GM13976 (cell line): Measurements from ENCODE around the gene SHE.
A peak's percentile ranks its signal among the peaks of the same experiment; 100 is the strongest.

Source experiments
- DNase-seq: peaks from one replicate; pipeline ENCODE4 v3.0.0; 2012; ENCODE audit warnings: low spot score
- in situ Hi-C: fragments of 300-500 bp; cut with MboI; formaldehyde crosslinking; loops from one replicate; pipeline ENCODE4 v1.12.0; 2022; ENCODE audit warnings: low sequenced_read_pairs, mixed read lengths, inconsistent platforms; ENCODE audit not compliant: unreplicated experiment
- TF ChIP-seq, protein P1 (sequence below): IDR thresholded peaks from 2 replicates; pipeline ENCODE4 v1.5.1; 2012; ENCODE audit warnings: borderline replicate concordance, mild to moderate bottlenecking; ENCODE audit not compliant: insufficient read depth; ENCODE audit errors: extremely low read depth, missing control alignments, control extremely low read depth

Gene SHE

DNA sequence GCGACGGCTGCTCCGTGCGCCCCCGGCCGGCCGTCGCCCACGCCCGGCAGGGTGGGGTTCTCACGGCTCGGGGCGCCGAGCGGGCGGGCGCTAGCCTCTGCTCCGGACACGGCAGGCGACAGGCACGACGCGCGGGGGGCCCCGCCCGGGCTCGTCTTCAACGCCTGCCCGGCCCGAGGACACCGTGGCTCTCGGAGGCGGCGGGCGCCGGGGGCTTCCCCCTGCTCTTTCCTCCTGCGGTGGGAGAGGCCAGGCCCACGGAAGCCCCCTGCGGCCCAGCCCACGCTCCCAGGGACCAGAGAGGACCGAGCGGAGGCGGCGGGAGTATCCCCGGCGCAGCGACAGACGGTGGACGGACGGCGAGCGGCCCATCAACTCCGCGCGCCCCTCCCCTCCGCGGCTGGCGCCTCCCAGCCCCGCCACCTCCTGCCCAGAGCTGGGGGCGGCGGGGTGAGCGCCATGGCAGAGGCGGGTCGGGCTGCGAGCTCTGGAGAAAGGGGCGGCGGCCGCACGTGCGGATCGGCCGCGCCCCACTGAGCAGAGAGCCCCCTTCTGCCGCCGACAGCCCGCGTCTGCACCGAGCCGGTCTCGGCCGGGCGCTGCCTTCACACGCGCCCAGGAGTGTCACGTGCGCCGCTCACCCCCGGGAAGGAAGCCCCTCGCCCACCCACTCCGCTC, at the start of gene SHE, which contains the start of gene TDRD10:
TSS of gene SHE (minus strand) at position 347 of the 678 bp plus-strand sequence. CDS start 386 bp downstream, outside the sequence.
TSS of gene TDRD10 (plus strand) at position 154 of the 678 bp plus-strand sequence. CDS start 4,685 bp downstream, outside the sequence.
- in situ Hi-C loops, result no loop called here
- TF ChIP-seq, protein P1, sequence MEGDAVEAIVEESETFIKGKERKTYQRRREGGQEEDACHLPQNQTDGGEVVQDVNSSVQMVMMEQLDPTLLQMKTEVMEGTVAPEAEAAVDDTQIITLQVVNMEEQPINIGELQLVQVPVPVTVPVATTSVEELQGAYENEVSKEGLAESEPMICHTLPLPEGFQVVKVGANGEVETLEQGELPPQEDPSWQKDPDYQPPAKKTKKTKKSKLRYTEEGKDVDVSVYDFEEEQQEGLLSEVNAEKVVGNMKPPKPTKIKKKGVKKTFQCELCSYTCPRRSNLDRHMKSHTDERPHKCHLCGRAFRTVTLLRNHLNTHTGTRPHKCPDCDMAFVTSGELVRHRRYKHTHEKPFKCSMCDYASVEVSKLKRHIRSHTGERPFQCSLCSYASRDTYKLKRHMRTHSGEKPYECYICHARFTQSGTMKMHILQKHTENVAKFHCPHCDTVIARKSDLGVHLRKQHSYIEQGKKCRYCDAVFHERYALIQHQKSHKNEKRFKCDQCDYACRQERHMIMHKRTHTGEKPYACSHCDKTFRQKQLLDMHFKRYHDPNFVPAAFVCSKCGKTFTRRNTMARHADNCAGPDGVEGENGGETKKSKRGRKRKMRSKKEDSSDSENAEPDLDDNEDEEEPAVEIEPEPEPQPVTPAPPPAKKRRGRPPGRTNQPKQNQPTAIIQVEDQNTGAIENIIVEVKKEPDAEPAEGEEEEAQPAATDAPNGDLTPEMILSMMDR, result no peak
- DNase-seq, result peak; percentile 65

DNA sequence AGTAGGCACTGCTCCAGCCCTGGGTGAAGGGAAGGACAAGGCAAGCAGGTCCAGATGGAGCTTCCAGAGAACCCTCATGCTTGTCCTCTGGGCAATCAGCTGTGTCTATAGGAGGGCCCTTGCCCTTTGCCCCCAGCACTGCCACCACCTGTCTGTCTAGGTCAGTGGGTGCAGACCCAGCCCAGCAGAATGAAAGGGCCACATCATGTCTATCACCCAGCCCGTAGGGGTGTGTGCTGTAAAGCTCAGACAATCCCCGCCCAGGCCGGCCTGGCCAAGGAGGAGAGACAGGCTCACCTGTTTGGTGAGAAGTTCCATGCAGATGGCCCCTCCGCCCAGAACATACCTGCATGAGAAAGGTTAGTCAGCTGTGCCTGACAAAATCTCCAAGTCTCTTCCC, 49.3 kb upstream of the SHE start:
- no peak for DNase-seq
- in situ Hi-C loops, result loop anchor here (25.0 kb wide), 2 partner anchors 336 to 511 kb away; partner anchors contain the start of genes ADAM15 and EFNA4
- TF ChIP-seq, protein P1, result no peak

DNA sequence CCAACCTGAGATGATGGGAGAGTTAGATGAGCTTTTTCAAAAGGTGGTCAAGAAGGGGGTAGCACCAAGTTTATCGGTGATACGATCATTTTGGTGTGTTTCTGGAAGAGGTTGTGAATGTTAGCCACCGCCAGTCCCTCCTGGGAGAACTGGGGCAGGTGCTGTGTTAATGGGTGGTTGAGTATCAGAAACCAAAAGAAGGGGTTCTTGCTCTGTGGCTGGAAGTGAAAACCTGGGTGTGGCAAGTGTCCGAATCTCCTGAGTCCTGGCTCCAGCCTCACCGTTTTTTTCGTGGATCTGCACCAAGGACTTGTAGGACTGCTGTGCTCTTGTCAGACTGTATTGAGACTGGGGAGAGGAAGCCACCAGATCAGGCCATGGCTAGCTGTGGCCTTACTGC, 48.4 kb upstream of the SHE start:
- in situ Hi-C loops, result loop anchor here (25.0 kb wide), 2 partner anchors 337 to 512 kb away; partner anchors contain the start of genes ADAM15 and EFNA4
- TF ChIP-seq, protein P1, result no peak
- DNase-seq, result no peak

DNA sequence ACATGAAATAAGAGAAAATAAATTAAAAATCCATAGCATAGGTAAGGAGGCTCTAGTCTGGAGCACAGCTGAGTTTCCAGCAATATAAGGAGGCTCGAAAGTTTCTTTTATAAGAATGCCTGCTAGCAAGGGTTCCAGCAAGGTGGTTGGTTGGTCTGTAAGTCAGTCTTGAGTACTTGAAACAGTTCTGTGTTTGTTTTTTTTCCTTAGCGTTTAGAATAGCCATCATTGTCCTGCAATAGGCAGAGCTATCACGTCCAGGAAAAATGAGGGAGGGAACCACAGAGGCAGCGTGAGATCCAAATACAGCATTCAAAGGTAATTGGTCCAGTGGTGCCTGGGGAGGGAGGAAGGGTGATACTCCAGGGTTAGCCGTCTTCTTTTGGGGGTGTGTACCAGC, 47.9 kb upstream of the SHE start:
- in situ Hi-C loops, result loop anchor here (25.0 kb wide), 2 partner anchors 337 to 512 kb away; partner anchors contain the start of genes ADAM15 and EFNA4
- no peak for DNase-seq
- TF ChIP-seq, protein P1, result no peak

DNA sequence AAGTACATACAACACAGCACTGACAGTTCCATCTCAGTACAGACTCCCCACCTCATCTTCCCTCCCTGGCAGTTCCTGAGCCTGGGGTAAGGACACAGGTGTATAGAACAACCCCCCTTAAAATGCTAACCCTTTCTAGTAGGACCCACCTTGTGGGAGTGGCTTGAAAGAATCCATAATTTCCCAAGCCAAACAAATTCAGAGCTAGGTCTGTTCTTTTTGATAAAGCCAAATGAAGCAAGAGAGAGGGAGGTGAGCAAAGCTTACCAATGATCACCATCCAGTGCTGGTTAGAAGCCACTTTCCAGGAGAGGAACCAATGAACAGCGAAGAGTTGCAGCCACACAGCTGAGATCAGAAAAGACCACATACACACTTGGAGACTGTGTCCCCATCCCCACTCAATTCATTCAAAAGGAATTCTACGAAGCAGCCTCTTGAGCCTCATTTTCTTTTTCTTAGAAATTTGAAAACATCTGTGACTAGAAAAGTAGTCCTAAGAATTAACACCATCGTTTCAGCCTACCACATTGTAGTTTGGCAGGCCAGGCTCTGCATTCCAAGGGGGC, 47.1 kb upstream of the SHE start:
- in situ Hi-C loops, result no loop called here
- DNase-seq, result no peak
- TF ChIP-seq, protein P1, result no peak

DNA sequence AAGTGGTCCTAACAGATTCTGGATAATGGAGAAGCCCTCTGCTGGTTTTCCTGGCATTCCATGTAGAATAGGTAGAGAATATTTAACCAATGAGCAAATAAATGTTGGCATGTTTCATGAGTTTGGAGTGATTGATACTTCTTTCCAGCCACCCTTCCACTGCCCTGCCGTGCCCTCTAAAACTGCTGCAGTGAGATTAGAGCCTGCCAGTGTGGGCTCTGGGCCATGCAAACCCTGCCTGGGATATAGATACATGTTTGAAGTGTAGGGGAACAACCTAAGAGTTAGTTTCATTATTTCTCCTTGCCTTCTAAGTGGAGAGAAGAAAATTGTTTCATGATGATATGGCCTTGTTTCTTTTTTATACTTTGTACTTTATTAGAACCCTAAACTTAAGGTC, 45.8 kb upstream of the SHE start:
- no peak for DNase-seq
- in situ Hi-C loops, result no loop called here

More for the DNA sequence above, 45.8 kb upstream of the SHE start:
- TF ChIP-seq, protein P1, result no peak
